Smooth muscle cell of the brain vasculature (primary cell): Measurements from ENCODE around the gene RNF44.

Source experiments
- DNase-seq: peaks from one replicate; pipeline ENCODE4 v3.0.0-alpha.2; 2012; ENCODE audit warnings: low read depth, low spot score

RNF44 gene

DNA sequence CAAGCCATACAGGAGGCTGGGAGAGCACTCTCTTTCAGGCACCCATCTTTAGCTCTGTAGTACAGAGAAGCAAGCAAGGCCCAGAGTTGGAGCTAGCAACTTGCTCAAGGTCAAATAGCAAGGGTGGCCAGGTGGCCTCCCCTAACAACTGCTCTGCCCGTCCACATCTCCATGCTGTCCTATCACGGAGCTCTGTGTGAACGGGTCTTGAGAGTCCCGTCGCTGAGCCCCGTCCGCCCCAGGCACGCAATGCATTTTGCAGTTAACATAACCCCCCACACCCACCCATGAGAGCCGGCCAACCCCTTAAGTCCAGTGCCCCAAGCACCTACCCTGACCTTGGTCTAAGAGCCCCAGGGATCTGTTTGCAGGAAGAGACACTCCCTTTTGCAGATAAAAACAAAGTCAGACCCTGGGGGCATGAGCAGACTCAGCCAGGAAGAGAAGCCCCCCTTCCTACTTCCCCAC, 1.5 kb downstream of the RNF44 start:
- no peak for DNase-seq

DNA sequence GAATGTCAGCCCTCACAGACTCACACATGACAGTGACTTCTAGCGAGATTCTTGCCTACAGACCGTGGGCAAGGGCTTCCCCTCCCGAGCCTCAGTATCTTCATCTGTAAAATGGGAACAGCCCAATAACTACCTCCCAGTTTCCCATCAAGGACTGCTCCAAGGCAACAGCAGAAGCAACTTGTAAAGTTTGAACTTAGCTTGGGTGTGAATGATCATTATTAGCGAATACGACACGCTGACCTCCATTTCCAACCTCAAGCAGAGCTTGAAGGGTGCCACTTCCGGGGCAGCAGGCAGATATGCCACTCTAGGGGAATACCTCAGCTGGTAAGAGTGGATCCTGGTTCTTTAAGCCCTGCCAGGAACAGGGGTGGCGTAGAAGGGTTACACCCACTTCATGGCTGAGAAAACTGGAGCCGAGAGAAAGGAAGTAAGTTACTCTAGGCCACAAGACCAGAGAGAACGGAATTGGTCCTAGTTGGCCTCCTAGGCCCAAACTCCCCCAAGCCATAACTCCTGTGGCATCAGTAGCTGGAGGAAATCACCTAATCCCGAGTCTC, 2.0 kb downstream of the RNF44 start:
- DNase-seq = no peak

DNA sequence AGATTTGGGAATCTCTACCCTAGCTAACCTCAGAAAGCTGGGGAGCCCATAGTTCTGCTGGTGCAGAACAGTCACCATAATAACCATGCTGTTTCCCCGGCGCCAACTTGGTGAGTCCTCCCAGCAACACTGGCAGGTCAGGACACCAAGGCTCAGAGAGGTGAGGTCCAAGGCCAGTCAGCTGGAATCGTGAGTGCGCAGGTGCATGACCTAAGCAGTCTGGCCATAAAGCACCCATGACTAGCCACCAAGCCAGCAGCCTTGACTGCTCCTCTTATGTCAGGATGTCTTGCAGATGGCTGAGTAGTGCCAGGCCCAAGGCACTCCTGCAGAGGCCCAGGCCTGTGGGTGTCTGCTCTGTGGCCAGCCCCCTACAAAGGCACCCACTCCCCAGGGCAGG, 2.6 kb downstream of the RNF44 start:
- no peak for DNase-seq

DNA sequence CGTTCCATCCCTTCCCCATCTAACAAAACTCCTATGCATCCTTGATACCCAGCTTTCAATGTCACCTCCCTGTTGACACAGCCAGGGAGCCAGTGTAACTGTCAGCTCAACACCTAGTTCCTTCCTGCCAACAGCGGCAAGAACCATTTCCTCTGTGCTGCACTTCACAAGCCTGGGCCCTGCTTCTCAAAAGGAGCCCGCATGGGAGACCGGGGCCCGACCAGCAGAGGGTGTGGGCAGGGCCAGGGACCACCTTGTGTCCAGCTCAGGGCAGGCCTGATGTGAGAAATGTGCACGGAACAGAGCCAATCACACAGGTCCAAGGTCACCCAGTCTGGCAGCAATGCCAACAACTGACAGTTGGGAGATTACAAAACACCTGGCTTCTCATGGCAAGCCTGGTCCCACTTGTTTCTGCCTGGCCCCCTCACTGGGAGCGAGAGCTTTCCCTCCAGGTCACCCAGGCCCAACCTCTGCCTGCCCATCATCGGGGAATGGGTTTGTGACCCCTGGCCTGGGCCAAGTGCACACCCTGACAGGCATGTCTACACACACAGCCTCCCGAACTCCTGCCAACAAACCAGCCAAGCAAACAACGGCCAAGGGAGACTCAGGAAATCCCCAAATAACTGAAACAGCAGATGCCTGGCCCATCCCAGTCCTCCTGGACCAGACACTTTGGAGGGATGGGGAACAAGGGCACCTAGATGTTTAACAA, 3.1 kb downstream of the RNF44 start:
- DNase-seq = no peak

DNA sequence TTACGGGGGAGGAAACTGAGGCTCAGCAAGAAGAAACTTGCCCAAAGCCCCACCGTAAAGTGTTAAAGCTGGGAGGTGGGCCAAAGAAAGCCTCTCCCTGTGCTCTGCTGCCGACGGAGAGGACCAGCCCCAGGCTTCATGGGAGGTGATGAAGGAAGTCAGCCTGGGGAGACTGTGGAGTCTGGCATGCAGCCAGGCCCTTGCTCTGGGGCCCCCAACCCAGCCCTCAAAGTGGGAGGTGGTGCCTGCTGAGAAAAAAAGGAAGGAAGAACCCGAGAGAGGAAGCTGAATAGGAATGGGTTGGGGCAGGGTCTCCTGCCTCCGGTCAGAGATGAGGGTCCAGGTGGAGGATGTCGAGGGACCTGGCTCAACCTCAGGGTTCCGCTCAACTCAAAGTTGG, 3.8 kb downstream of the RNF44 start:
- no peak for DNase-seq

DNA sequence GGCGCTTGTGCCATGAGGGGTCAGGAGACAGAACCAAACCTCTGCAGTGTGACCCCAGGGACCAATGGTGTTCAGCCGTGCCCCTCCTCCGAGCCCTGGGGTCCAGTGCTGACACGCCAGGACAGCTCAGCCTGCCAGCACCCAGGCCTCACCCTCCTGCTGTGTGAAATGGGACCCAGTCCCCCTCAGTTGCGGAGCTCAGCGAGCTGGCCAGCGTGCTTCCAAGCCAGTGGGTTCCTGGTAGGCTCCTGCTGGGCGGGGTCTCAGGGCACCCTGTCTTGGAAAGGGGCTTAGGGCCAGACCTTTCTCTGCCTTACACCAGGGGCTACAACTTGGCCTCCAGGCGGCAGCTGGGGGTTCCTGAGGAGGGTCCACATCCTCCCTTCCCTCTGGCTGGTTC, 4.4 kb downstream of the RNF44 start:
- DNase-seq = no peak

DNA sequence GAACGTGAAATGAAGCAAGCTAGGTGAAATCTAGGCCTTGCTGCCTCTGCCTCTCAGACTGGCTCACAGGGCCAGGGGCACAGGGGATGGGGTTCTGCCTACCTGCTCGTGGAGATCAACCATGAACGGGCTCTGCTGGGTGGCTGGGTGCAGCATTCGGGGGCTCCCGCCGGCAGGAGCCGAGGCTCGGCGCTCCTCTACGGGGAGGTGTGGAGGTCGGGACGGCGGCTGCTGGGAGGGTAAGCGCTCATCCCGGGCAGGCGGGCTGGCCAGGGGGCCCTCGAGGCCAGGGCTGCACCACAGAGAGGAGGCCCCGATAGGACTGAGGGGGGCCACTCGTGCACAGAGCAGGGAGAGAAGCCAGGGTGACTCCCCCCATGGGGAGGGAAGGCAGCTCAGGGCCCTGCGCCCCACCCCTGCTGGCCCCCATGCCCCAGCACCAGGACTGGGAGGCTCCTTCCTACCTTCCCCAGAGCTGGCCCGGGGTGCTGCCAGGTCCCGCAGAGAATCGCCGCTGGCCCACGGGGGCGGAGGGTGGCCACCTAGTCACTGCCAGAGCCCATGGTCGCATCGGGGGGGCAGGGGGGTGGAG, 5.2 kb downstream of the RNF44 start:
- no peak for DNase-seq

DNA sequence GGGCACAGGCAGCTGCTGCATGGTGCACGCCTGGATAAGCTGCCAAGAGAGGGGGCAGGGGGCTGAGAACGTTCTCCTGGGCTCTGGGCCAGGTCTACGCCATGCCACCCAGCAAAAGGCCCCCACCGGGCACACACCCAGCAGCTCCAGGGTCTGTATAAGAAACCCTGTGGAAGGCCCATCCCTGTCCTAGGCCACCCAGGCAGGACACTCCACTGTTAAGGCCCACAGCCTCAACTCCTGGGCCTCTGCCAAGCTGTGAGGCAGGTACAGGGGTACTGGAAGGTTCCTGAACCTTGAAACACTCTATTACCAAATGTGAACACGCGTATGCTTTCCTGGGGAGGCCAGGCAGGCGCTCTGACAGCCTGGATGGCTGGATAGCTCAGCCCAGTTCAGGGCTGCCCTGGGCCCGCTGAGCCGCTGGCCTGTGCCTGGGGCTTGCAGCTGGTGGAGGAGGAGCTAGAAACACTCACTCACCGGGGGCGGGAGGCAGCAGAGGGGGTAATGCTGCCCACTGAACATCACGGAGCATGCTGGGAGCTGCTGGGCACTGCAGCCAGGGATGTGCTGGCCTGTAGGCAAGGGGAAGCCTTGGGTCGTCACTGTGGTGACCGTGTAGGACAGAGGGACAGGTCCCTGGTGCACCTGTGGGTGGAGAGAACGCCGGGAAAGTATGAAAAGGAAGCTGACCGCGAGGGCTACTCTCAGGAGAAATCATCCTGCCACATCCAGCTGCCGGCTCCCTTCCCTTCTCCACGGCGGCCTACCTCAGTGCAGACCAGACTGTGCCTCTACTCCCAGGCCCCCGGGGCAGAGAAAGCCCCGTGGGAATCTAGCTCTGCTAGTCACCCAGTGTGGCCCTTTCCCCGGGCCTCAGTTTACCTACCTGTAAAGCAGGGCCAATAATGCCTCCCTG, 6.0 kb downstream of the RNF44 start:
- DNase-seq = peak; percentile 67

DNA sequence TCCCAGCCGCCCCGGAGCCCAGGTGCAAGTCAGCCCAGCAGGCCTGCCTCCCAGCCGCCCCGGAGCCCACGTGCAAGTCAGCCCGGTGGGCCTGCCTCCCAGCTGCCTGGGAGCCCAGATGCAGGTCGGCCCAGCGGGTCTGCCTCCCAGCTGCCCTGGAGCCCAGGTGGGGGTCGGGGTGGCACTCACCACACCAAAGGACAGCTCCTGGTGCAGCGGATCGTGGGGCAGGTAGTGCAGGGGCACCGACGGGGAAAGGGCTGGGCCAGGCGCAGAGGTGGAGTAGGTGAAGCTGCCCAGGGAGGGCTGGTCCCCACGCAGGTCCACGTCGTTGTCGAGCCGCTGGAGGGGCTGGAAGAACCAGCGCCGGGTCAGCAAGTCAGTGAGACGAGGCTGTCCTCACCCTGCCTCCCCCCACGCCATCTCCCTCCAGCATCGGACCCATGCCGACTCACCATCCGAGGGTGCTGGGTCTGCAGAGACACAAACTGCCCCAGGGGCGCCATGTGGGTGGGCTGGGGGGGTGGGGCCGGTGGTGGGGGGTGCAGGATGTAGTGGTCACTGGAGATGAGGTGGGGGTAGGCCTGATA, 6.7 kb downstream of the RNF44 start:
- no peak for DNase-seq

DNA sequence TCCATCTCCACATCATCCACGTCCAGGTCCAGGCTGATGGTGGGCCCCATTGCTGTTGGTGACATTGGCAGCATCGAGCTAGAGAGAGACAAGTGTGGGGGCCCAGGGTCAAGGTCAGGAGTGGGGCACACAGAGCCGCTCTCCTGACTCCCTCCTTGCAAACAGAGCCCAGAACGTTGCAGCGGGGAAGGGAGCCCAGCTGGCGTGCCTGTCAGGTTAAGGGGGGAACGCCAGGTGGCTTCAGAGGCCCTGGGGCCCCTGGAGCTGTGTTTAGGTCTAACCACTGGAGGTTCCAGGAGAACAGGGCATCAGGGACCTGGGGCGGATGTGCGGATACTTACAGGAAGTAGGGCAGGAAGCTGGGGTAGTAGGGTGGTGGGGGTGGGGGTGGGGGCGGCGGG, 7.5 kb downstream of the RNF44 start:
- no peak for DNase-seq

DNA sequence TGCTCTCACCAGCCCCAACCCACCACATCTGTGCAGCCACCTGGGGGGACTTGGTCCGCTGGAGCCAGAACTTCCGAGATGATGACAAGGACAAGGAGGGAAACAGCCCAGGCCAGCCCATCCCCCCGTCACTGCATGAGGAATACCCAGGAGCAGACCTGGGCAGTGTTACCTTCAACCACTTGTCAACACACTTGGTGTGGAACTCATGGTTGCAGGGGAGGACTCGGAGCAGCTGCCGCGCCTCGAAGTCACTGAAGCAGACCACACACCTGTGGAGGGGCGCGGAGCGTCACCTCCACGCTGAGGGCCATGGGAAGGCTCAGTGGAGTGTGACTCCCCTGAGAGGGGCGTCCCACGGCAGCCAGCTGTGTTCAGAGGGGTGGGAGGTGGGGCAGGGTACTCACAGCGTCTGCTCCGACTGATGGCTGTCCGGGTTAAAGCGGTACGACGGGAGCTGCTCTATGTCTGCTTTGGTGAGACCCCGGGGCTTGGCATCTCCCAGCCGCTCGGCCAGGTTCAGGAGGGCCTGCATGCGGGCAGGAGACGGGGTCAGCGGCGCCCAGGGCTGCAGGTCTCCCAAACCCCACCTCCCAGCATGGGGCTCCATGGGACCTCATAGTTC, 8.0 kb downstream of the RNF44 start:
- no peak for DNase-seq

DNA sequence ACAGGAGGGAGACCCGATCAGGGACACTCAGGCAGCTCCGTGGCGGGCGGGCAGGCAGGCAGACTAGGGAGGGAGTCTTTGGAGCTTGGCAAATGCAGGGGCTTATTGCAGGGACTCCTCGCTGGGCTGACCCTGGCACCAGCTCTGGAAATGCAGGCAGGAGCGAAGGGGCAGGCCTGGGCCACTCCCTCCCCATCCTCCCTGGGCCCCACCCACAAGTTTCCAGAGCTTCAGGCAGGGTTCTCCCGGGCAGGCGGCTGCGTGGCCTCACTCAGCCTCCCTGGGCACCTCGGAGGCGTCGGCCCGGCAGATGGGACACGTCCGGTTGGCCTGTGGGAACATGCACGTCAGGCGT, 8.5 kb downstream of the RNF44 start:
- no peak for DNase-seq

DNA sequence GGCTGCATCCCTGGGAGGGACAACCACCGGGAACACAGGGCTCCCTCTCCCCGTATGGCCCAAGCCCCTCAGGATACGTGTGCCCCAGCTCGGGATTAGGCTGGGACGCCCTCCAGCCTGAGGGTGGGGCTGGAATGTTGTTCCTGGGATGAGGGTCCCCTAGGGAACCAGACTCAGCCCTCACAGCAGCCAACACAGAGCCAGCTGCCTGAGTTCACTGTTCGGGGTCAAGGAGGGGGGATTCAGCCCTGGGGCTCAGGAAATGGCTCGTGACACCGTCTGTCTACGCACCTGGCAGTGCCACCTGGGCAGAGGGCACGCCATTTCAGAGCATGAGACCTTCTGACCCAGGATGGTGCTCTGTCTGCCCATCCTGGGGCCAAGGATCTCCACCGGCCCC, 8.9 kb downstream of the RNF44 start:
- no peak for DNase-seq

DNA sequence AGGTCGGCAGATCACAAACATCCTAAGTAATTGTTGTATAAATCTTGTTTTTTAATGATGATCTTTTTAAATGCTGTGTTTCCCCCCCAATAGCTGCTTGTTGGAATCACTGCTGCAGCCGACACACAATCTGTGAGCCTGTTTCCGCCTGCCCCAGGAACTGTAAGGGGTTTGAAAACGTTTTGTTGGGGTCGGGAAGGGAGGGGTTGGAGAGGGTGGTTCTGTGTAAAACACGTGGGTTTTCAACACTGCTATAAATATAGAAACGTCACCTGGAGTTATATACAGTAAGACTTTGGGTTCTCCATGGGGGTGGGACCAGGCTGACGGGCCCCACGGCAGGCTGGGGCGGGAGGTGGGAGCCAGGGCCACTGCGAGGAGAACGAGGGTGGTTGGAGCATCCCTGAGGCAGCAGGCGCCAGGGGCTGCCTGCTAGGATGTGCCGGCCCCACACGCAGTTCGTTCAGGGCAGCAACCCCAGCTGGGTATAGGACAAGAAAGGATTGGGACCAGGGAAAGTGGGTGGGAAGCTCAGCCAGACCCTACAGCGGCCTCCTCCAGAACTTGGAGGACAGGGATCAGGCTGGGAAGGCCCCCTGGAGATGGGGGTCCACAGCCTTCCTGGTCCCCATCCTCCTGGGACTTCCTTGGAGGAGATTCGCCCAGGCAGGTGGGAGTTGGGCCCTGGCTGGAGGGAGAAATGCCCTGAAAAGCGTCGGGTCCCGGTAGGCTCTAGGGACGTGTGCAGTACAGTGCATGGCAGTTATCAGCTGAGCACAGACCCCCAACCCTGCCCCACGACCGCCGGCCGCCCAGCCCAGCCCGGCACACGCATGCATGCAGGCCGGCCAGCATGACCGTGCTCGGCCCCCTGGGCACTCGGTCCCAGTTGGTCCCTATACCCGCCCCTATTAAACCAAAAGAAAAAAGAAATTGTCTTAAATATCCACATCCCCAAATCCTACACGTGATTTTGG, 9.7 kb downstream of the RNF44 start:
- DNase-seq = no peak

DNA sequence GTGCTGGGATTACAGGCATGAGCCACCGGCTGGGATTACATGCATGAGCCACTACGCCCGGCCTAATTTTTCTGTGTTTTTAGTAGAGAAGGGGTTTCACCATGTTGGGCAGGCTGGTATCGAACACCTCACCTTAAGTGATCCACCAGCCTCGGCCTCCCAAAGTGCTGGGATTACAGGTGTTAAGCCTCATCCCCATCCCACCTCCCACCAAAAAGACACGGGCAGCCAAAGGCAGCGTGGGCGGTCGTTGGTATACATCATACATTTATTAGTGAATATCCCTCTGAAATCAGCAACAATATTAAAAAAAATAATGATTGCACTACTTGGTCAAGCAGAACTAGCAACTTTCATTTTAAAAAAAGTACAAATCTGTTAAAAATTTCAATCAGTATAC, 10.7 kb downstream of the RNF44 start:
- DNase-seq = no peak

DNA sequence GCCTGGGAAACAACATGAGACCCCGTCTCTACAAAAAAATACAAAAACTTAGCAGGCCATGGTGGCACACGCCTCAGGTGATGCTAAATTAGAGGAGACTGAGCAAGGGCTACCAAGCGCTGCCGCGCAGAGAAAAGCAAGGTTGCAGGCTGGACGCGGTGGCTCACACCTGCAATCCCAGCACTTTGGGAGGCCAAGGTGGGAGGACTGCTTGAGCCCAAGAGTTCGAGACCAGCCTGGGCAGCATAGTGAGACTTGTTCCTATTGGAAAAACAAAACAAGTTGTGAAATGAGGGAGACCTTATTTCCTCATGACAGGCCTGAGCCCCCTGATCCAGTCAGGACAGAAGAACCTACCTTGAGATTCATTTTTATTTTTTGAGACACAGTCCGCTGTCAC, 11.5 kb downstream of the RNF44 start:
- DNase-seq = no peak

DNA sequence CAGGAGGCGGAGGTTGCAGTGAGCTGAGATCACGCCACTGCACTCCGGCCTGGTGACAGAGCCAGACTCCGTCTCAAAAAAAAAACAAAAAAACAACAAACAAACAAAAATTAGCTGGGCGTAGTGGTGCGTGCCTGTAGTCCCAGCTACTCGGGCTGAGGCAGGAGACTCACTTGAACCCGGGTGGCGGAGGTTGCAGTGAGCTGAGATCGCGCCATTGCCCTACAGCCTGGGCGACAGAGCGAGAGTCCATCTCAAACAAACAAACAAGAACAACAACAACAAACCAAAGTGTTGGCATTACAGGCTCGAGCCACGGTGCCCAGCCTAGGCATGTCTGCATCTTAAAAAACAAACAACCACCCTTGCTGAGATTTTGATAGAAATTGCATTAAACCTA, 12.2 kb downstream of the RNF44 start:
- no peak for DNase-seq

DNA sequence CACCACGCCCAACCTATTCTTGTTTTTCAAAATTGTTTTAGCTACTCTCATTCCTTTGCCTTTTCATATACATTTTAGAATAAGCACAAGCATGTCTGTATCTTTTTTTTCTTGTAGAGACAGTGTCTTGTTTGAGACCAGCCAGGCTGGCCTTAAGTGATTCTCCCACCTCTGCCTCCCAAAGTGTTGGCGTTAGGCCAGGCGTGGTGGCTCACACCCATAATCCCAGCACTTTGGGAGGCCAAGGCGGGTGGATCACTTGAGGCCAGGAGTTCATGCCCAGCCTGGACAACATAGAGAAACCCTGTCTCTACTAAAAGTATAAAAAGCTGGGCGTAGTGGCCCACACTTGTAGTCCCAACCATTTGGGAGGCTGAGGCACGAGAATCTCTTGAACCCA, 13.1 kb downstream of the RNF44 start:
- DNase-seq = no peak

DNA sequence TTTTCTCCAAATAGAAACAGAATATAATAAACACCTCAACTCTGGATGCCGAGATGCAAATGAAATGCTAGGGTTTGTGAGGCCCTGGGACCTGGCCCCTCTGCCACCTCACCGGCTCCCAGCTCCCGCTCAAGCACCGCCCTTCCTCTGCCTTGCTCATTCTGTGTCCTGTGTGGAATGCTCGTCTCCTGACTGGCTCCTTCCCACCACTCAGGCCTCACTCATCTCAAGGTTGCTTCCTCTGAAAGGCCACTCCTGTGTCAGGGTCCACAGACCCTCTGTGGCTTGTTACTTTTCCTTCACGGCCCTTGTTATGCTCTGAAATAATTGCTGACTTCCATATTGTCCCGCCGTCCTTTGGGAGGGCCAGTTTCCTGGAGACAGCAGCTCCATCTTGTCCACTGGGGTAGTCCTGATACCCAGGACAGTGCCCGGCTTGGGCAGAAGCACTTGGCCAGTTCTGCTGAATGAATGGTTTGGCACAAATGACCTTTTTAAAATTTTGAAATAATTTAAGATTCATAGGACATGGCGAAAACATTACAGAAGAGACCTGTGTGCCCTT, 15.4 kb downstream of the RNF44 start:
- no peak for DNase-seq

DNA sequence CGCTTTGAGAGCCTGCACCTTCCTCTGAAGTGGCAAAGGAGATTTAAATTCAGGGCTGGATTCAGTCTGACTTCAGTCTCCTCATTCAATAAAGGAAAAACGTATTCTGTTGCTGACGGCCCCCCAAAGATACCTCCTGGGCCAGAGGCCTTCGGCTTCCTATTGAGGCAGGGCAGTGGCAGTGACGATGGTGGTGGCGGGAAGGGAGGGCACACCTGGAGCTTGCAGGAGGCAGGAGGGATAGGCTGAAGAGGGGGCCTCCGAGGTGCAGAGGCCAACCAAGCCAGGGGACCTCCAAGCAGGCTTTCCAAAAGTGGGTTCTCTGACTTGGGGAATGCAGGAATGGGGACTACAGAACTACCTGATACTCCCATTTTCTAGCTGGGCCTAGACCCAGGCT, 15.9 kb downstream of the RNF44 start:
- DNase-seq = no peak
